H9 (cell line): ENCODE measurements around the gene KIF16B. TPM values are rescaled to one million over a fixed set of nuclear protein-coding genes. Genes with fewer than 3 reads are reported as not detected.

Experiments used
- DNase-seq: peaks from one replicate; pipeline ENCODE4 v3.0.0-alpha.2; 2017
- H2AFZ ChIP-seq: one replicate; pipeline ENCODE4 v1.6.1; 2013; ENCODE audit warnings: mild to moderate bottlenecking, low read length, control low read depth, moderate library complexity
- H2AK5ac ChIP-seq: 2 replicates; pipeline ENCODE4 v1.6.1; 2013; ENCODE audit warnings: low read length, control low read depth, mixed read lengths; ENCODE audit not compliant: insufficient read length
- H2BK120ac ChIP-seq: one replicate; pipeline ENCODE4 v1.6.1; 2013; ENCODE audit warnings: low read depth, mild to moderate bottlenecking, low read length, control low read depth, inconsistent platforms; ENCODE audit not compliant: poor library complexity, severe bottlenecking
- H2BK12ac ChIP-seq: 2 replicates; pipeline ENCODE4 v1.6.1; 2013; ENCODE audit warnings: low read length, control low read depth, mixed read lengths, low read depth; ENCODE audit not compliant: insufficient read length
- H2BK15ac ChIP-seq: 2 replicates; pipeline ENCODE4 v1.6.1; 2013; ENCODE audit warnings: low read depth, low read length, control low read depth
- H2BK20ac ChIP-seq: one replicate; pipeline ENCODE4 v1.6.1; 2013; ENCODE audit warnings: low read depth, mild to moderate bottlenecking, low read length, control low read depth, inconsistent platforms; ENCODE audit not compliant: poor library complexity, severe bottlenecking
- H2BK5ac ChIP-seq: 2 replicates; pipeline ENCODE4 v1.6.1; 2013; ENCODE audit warnings: low read length, control low read depth, mixed read lengths; ENCODE audit not compliant: insufficient read length
- H3K14ac ChIP-seq: 2 replicates; pipeline ENCODE4 v1.6.1; 2013; ENCODE audit warnings: low read length, control low read depth; ENCODE audit not compliant: insufficient read depth
- H3K18ac ChIP-seq: 2 replicates; pipeline ENCODE4 v1.6.1; 2013; ENCODE audit warnings: low read depth, mild to moderate bottlenecking, mixed read lengths, low read length, control low read depth; ENCODE audit not compliant: insufficient read length
- H3K23ac ChIP-seq: 2 replicates; pipeline ENCODE4 v1.6.1; 2013; ENCODE audit warnings: low read length, control low read depth, mixed read lengths, low read depth; ENCODE audit not compliant: insufficient read length
- H3K23me2 ChIP-seq: 2 replicates; pipeline ENCODE4 v1.6.1; 2013; ENCODE audit warnings: low read depth, mild to moderate bottlenecking, mixed read lengths, low read length, control low read depth; ENCODE audit not compliant: insufficient read length, poor library complexity, severe bottlenecking
- H3K27ac ChIP-seq: 2 replicates; pipeline ENCODE4 v1.5.1; 2013; ENCODE audit warnings: low read length, control low read depth, mixed read lengths, low read depth; ENCODE audit not compliant: insufficient read length
- H3K27me3 ChIP-seq: 2 replicates; pipeline ENCODE4 v1.6.1; 2013; ENCODE audit warnings: low read length, control low read depth, inconsistent platforms; ENCODE audit not compliant: insufficient read depth
- H3K4ac ChIP-seq: 2 replicates; pipeline ENCODE4 v1.6.1; 2013; ENCODE audit warnings: low read depth, mild to moderate bottlenecking, control low read depth, inconsistent platforms, low read length, moderate library complexity
- H3K4me1 ChIP-seq: 2 replicates; pipeline ENCODE4 v1.6.1; 2013; ENCODE audit warnings: low read length, control low read depth, inconsistent platforms; ENCODE audit not compliant: insufficient read depth
- H3K4me2 ChIP-seq: 2 replicates; pipeline ENCODE4 v1.6.1; 2013; ENCODE audit warnings: low read length, control low read depth, mixed read lengths; ENCODE audit not compliant: insufficient read length, insufficient read depth
- H3K56ac ChIP-seq: 2 replicates; pipeline ENCODE4 v1.6.1; 2013; ENCODE audit warnings: low read depth, mild to moderate bottlenecking, mixed read lengths, low read length, control low read depth; ENCODE audit not compliant: insufficient read length
- H3K79me1 ChIP-seq: 2 replicates; pipeline ENCODE4 v1.6.1; 2013; ENCODE audit warnings: low read depth, mild to moderate bottlenecking, moderate library complexity, low read length, control low read depth, inconsistent platforms; ENCODE audit not compliant: insufficient read depth, poor library complexity, severe bottlenecking
- H3K79me2 ChIP-seq: 2 replicates; pipeline ENCODE4 v1.6.1; 2013; ENCODE audit warnings: low read length, control low read depth, inconsistent platforms; ENCODE audit not compliant: insufficient read depth
- H3K9ac ChIP-seq: 2 replicates; pipeline ENCODE4 v1.6.1; 2013; ENCODE audit warnings: low read length, control low read depth, mixed read lengths; ENCODE audit not compliant: insufficient read length; ENCODE audit errors: extremely low read depth
- H3K9me3 ChIP-seq: one replicate; pipeline ENCODE4 v1.6.1; 2013; ENCODE audit warnings: low read depth, low read length, inconsistent platforms; ENCODE audit not compliant: control insufficient read depth
- H3T11ph ChIP-seq: one replicate; pipeline ENCODE4 v1.6.1; 2013; ENCODE audit warnings: mild to moderate bottlenecking, low read length, control low read depth, inconsistent platforms
- H4K20me1 ChIP-seq: one replicate; pipeline ENCODE4 v1.6.1; 2013; ENCODE audit not compliant: control insufficient read depth, insufficient read length, insufficient read depth
- H4K5ac ChIP-seq: 2 replicates; pipeline ENCODE4 v1.6.1; 2013; ENCODE audit warnings: low read depth, mild to moderate bottlenecking, mixed read lengths, low read length, control low read depth; ENCODE audit not compliant: insufficient read length
- H4K8ac ChIP-seq: replicated peaks from 2 replicates; pipeline ENCODE4 v1.6.1; 2013; ENCODE audit warnings: low read length, control low read depth, mixed read lengths, low read depth; ENCODE audit not compliant: insufficient read length
- H4K91ac ChIP-seq: 2 replicates; pipeline ENCODE4 v1.6.1; 2013; ENCODE audit warnings: low read depth, mild to moderate bottlenecking, moderate library complexity, mixed read lengths, low read length, control low read depth; ENCODE audit not compliant: insufficient read length
- H3K27ac Mint-ChIP-seq, 3 experiments: 2 replicates in 2 of 3; 3 replicates in 1 of 3; pipeline ENCODE4 v1.8.0; 2020 to 2021; ENCODE audit warnings: mixed read lengths in 3 of 3, mild to moderate bottlenecking in 1 of 3, moderate library complexity in 1 of 3
- H3K27me3 Mint-ChIP-seq: 2 replicates; pipeline ENCODE4 v1.8.0; 2021; ENCODE audit warnings: low read depth, mild to moderate bottlenecking, moderate library complexity, mixed read lengths
- H3K36me3 Mint-ChIP-seq, 3 experiments: 2 replicates in 2 of 3; 3 replicates in 1 of 3; pipeline ENCODE4 v1.8.0; 2020 to 2021; ENCODE audit warnings: low read depth in 3 of 3, mixed read lengths in 3 of 3; ENCODE audit not compliant: insufficient read depth in 1 of 3
- H3K4me1 Mint-ChIP-seq, 2 experiments: 2 replicates each; pipeline ENCODE4 v1.8.0; 2020; ENCODE audit warnings: mixed read lengths in 2 of 2
- H3K4me3 Mint-ChIP-seq, 2 experiments: 2 replicates in 1 of 2; 3 replicates in 1 of 2; pipeline ENCODE4 v1.8.0; 2020 to 2021; ENCODE audit warnings: mild to moderate bottlenecking in 2 of 2, mixed read lengths in 2 of 2, moderate library complexity in 1 of 2
- H3K9me3 Mint-ChIP-seq, 2 experiments: 2 replicates in 1 of 2; 3 replicates in 1 of 2; pipeline ENCODE4 v1.8.0; 2020; ENCODE audit warnings: mild to moderate bottlenecking in 2 of 2, mixed read lengths in 2 of 2, moderate library complexity in 1 of 2
- CTCF ChIP-seq: fragments of 200-600 bp; sonication (generic); conservative IDR thresholded peaks from 3 replicates; pipeline ENCODE4 v1.8.0; 2021; ENCODE audit warnings: antibody characterized with exemption, mild to moderate bottlenecking
- WGBS: extraction: QIAGEN DNeasy Blood & Tissue Kit; methylation state at CpG from one replicate; pipeline ENCODE4 v1.1.7; 2013; ENCODE audit warnings: missing lambda C conversion rate, low lambda C conversion rate, mixed read lengths; ENCODE audit not compliant: insufficient read length; ENCODE audit errors: extremely low coverage; 5-methylcytosine and 5-hydroxymethylcytosine counted together
- total RNA-seq: library from RNA; stranded (reverse); gene quantifications from 2 replicates; pipeline ENCODE4 v1.2.1, GENCODE V29; 2021

KIF16B gene
- total RNA-seq, 1 experiment from 2014 or later, result 7.4 TPM

DNA sequence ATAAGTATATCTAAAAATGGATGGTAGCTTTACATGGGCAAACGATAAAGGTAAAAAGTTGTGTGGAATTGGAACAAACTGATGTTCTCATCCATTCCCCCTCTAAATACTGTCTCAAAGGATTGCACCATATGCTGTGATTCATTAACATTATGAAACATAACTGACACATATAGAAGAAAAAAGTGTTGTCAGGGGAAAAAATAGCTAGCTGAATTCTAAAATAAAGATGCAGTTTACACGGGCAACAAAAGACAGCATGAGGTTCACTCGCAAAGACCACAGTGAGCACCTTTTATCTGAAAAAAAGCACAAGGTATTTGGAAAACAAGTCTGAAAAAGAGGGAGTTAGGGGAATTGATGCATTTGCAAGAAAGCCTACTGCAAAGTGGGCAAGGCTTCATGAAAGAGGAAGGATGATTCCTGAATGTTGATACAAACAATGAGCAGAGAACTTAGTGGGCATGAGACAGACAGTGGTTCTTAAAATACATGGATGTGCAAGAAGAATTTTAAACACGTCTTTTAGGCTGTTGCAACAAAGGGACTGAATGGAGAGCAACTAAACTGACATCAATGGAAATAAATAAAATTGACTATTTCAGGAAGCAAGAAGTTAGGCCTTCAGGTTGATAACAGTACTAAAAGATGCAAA is 280.9 kb downstream of the KIF16B start:
- Mint-ChIP-seq H3K27me3 (no peaks in the 10 kb centered on the region), H3K4me3 (no peak overlapping the region)

More for the DNA sequence above, 280.9 kb downstream of the KIF16B start:
- no peak overlapping the region for H2BK120ac ChIP-seq
- H3K27ac Mint-ChIP-seq, result no peak overlapping the region
- no peak overlapping the region for H3K56ac ChIP-seq
- H2BK20ac ChIP-seq, result no peak overlapping the region
- no peak overlapping the region for H3K9ac ChIP-seq
- no peaks in the 10 kb centered on the region for H3K79me1 ChIP-seq
- no peak overlapping the region for H4K91ac ChIP-seq
- no peak for TF ChIP-seq CTCF
- H2AK5ac ChIP-seq, result no peak overlapping the region
- no peak overlapping the region for H2BK5ac ChIP-seq
- H2BK12ac ChIP-seq, result no peak overlapping the region
- H3K4me1 Mint-ChIP-seq, result peaks cover 16 to 17% of the 10 kb centered on the region in 2 experiments
- H3T11ph ChIP-seq, result no peak overlapping the region
- no peak overlapping the region for H4K8ac ChIP-seq
- H2AFZ ChIP-seq, result no peak overlapping the region
- no peaks in the 10 kb centered on the region for H3K79me2 ChIP-seq
- no peak for DNase-seq
- no peaks in the 10 kb centered on the region for H3K9me3 Mint-ChIP-seq
- H3K14ac ChIP-seq, result no peak overlapping the region
- H4K5ac ChIP-seq, result no peak overlapping the region
- H3K18ac ChIP-seq, result no peak overlapping the region
- no peaks in the 10 kb centered on the region for H4K20me1 ChIP-seq
- H3K4ac ChIP-seq, result no peak overlapping the region
- peaks cover 2% of the 10 kb centered on the region; the same call in 1 of the 2 replicates for H3K4me1 ChIP-seq
- H3K23ac ChIP-seq, result no peak overlapping the region
- no peaks in the 10 kb centered on the region for H3K27me3 ChIP-seq
- H2BK15ac ChIP-seq, result no peak overlapping the region
- H3K36me3 Mint-ChIP-seq, result peaks cover 0 to 4% (median 0%) of the 10 kb centered on the region in 3 experiments; a peak in 1 of 7 replicates
- H3K23me2 ChIP-seq, result no peaks in the 10 kb centered on the region
- H3K27ac ChIP-seq, result no peak overlapping the region
- WGBS, result no CpG with 5 or more reads among the region's 4 CpGs
- no peak overlapping the region for H3K4me2 ChIP-seq
- H3K9me3 ChIP-seq, result no peaks in the 10 kb centered on the region
